T-helper 2 cell (primary cell): ENCODE data around the gene JAM3.
A peak's percentile ranks its signal among the peaks of the same experiment; 100 is the strongest.

ENCODE experiments used
- DNase-seq, 5 experiments: peaks; one replicate each; pipeline versions ENCODE4 v3.0.0 to v3.0.0-alpha.2; 2012 to 2022

The JAM3 gene

DNA sequence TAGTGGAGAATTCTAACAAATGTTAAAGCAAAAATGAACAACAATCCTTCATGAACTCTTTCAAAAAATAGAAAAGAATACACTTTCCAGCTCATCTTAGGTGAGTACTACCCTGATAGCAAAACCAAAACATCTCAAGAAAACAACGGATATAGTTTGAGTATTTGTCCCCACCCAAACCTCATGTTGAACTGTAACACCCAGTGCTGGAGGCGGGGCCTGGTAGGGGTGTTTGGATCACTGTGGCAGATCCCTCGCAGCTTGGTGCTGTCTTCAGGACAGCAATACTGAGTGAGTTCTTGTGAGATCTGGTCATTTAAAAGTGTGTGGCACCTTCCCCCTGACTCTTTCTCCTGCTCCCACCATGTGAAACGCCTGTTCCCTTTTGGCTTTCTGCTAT lies 127.9 kb downstream of the JAM3 start:
- DNase-seq, result peak in 1 of 5 experiments; percentile 60

GRCh38 chr11:134199531-134199930 lies 130.7 kb downstream of the JAM3 start:
- no peak for DNase-seq

- no peak for DNase-seq
Measured at GRCh38 chr11:134200688-134201087, 131.8 kb downstream of the JAM3 start.
